Measurements from ENCODE around the gene KCTD17.

The KCTD17 gene

DNA sequence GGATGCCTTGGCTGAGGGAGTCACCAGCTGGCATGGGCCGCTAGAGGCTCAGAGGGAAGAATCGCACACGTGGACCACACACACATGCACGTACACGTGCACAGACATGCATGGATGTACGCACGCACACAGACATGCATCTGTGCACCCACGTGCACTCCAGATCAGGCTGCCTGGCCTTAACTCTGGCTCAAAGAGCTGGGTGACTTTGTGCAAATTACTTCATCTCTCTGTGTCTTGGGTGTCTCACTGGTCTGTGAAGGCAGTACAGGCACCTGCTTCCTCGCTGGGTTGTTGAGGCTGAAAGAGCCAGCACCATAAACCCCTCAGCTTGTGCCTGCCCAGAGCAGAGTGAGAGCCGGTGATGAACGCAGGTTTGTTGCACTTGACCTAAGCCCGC lies 29.3 kb downstream of the KCTD17 start:
- FAIRE-seq: no peak

DNA sequence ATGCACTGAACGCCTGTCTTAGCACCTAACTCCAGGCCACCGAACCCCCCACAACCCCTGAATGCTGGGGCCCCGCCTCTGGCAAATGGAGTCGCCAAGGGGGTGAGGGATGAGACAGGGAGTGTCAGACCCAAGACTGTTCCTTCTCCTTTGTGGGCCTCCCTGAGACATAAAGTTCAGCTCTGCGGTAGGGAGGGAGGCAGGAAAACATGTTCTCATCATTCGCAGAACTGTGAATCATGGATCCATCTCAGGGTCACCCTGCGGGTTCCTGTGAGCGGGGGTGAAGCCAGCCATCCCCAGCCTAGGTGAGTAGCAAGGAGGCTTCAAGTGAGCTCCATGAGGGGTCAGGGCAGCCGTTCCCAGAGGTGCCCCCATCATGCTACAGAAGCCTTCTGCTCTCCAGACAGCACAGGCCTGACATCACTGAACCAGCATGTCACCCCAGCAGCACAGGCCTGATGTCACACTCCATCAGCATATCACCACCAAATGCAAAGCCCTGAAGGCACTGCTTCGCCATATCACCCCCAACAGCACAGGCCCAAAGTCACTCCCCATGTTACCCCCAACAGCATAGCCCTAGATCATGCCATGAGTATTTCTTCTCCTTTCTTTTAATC lies 30.8 kb downstream of the KCTD17 start:
- TF ChIP-seq CTCF (IDR thresholded peaks at IDR 0.05; ENCODE audit: insufficient read depth, missing control alignments): no peak
- no peak for FAIRE-seq
- DNase-seq (ENCODE audit: insufficient read length, low spot score): no peak

More for the DNA sequence above, 29.3 kb downstream of the KCTD17 start:
- TF ChIP-seq CTCF (IDR thresholded peaks at IDR 0.05; ENCODE audit: insufficient read depth, missing control alignments): no peak
- no peak for DNase-seq (ENCODE audit: insufficient read length, low spot score)

GRCh38 chr22:37083914-37084313 lies 32.4 kb downstream of the KCTD17 start:
- TF ChIP-seq CTCF (IDR thresholded peaks at IDR 0.05; ENCODE audit: insufficient read depth, missing control alignments): no peak
- no peak for DNase-seq (ENCODE audit: insufficient read length, low spot score)
- FAIRE-seq: no peak

GRCh38 chr22:37084385-37084784 lies 32.8 kb downstream of the KCTD17 start:
- no peak for TF ChIP-seq CTCF (IDR thresholded peaks at IDR 0.05; ENCODE audit: insufficient read depth, missing control alignments)
- FAIRE-seq (no peak), DNase-seq (ENCODE audit: insufficient read length, low spot score) (no peak)

DNA sequence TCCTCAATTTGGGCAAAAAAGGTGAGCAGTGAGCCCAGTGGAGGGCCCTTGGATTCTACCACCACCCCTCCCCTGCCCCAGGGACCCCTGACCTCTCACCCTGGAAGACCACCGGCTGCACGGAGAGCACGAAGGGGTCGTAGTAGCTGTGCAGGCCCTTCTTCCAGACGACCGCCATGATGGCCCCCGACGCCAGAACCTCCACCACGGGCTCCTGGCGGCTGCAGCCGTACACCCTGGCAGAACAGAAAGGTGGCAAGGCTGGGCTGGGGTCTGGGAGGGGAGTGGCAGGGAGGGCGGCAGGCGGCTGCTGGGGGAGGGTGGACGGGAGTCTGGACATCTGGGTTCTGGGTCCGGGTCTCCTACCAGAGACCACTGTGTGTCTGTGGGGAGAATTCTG lies 34.6 kb downstream of the KCTD17 start:
- FAIRE-seq (no peak), DNase-seq (ENCODE audit: insufficient read length, low spot score) (no peak)
- no peak for TF ChIP-seq CTCF (IDR thresholded peaks at IDR 0.05; ENCODE audit: insufficient read depth, missing control alignments)

DNA sequence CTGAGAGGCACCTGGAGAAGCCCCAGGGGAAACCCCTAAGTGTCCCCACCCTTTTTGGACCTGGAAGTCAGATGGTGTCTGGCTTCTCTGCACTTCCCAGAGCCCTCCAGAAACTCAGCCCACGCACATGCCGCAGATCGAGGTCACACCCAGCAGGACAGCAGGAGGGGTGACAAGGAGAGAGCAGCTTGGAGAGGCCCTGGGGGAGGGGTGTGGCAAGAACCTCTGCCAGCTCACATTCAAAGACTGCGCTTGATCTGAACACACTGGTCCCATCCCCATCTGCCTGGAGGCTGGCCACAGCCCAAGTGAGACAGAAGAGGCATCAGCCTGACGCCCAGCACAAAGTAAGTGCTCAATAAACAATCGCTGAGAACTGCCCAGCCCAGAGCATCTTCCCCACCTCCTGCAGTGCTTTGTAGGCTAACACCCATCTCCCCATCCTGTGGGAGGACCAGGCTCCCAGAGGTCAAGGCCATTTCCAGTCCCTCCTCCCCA lies 36.6 kb downstream of the KCTD17 start:
- no peak for TF ChIP-seq CTCF (IDR thresholded peaks at IDR 0.05; ENCODE audit: insufficient read depth, missing control alignments)
- DNase-seq (ENCODE audit: insufficient read length, low spot score) (no peak), FAIRE-seq (no peak)

DNA sequence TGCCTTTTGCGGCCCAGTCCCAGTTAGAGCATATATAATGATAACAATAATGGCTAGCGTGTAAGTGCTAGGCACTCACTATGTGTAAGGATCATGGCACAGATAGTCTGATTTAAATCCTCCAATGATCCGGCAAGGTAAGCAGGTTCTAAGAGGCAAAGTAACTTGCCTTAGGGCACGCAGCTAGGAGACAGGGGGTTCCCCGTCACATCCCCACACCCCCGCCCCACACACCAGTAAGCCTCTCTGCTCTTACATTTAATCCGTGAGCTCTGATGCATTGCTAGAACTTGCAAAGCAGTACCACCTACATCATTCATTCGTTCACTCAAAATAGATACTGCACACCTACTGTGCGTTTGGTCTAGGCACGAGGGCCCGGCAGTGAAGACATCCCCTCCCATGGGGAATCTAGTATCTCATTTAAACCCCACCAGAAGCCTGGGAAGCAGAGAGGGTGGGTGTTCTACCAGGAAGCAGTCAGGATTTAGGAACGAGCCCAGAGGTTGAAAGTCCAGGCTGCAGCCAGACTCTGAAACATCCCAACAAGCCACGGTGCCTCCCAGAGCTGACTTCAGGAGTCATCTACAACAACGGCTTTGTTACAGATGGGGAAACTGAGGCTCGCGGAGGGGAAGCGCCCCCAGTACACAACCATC lies 37.3 kb downstream of the KCTD17 start:
- no peak for TF ChIP-seq CTCF (IDR thresholded peaks at IDR 0.05; ENCODE audit: insufficient read depth, missing control alignments)
- FAIRE-seq (no peak), DNase-seq (ENCODE audit: insufficient read length, low spot score) (no peak)
